GM18505 (cell line): ENCODE measurements around the gene POLH.
"Not testable (repeated sequence)": the region's sequence is repeated elsewhere in the genome, so short reads cannot be mapped to it uniquely, and the experiment has no call there.

Experiments used
- ATAC-seq: cut with Tn5 transposase; IDR thresholded peaks from one replicate; pipeline ENCODE4 v1.9.1; 2021; ENCODE audit not compliant: unreplicated experiment
- POLR2A ChIP-seq: IDR thresholded peaks from 4 replicates; pipeline ENCODE4 v1.6.1; 2011; ENCODE audit warnings: borderline replicate concordance; ENCODE audit not compliant: insufficient read depth, insufficient read length; ENCODE audit errors: extremely low read depth

Gene POLH

GRCh38 chr6:43629505-43630300 is 53.7 kb downstream of the POLH start:
- peak; percentile 55 for ATAC-seq
- TF ChIP-seq POLR2A = peak; percentile 72

DNA sequence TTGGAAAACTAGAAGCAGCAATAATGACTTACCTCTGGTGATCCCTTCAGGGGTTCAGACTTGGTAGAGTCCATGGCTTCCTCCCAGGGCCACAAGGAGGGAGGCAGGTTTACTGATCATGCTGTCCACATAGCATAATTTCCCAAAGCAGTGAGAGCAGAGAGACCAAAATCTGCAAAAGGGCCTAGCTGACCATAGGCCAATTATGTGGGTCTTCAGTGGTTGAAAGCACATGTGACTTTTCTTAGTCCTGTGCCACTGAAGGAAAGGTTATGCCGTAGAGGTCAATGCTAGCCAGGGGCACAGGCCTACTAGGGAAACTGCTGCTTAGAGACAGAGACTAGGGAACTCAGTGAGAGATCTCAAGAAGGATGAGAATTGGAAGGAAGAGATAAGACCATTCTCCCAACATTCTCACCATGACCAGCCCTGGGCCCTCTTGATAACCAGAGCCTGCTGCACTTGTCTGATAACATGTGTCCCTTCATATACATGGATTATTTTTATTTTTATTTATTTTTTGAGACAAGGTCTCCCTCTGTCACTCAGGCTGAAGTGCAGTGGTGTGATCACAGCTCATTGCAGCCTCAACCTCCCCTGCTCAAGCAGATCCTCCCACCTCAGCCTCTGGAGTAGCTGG is 55.1 kb downstream of the POLH start:
- no peak for TF ChIP-seq POLR2A
- no peak for ATAC-seq

GRCh38 chr6:43633002-43633401 is 57.0 kb downstream of the POLH start:
- not testable (repeated sequence) for ATAC-seq

GRCh38 chr6:43634702-43635303 is 58.8 kb downstream of the POLH start:
- ATAC-seq = no peak
- TF ChIP-seq POLR2A = no peak

DNA sequence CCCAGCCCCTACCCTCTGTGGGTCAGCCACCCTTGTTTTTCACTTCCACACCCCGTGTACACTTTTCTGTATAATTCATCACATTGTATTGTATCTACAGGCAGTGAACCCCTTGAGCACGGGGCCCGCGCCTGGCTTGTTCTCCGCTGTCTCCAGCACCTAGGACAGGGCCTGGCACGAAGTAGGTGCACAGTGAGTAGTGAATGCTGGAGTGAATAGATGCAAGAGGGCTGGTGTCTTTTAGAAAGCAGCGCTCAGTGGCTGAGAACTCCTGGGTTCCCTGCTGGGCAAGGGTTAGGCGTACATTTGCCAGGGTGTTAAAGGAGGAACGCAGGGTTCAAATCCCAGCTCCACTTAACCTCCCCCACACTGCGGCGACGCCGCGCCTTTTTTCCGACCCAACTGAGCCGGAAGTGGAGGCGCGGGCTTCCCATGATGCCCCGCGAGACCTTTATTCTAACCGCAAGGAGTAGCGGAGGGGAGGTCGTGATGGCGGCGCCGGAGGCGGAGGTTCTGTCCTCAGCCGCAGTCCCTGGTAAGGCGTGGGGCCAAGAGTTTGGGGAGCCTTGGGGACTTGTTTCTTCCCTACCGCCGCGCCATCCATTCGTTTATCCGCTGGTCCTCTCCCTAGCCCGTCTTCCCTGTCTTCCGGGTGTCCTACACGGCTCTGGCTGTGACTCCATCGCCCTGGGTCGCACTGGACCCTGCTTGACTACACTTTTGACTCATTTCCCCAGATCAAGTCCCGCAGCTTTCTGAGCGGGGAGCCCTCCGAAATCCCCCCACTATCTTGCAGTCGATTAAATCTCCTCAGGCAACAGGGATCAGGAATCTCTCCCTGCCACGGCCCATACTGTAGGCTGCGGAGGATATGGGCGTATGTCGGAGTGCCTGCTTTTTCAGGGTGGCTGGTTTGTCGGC is 59.7 kb downstream of the POLH start, which contains the start of gene MAD2L1BP:
Gene MAD2L1BP, plus strand, starts transcription at position 454 of the 921 bp plus-strand sequence. Its CDS starts 36 bp downstream, at position 490.
- peak; percentile 78 for ATAC-seq

DNA sequence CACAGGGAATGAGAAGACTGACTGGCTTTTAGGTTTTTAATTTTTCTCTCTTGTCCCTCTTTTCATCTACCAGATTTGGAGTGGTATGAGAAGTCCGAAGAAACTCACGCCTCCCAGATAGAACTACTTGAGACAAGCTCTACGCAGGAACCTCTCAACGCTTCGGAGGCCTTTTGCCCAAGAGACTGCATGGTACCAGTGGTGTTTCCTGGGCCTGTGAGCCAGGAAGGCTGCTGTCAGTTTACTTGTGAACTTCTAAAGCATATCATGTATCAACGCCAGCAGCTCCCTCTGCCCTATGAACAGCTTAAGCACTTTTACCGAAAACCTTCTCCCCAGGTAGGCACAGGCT is 60.3 kb downstream of the POLH start:
- TF ChIP-seq POLR2A = no peak
- ATAC-seq = no peak

More for the DNA sequence above, 59.7 kb downstream of the POLH start, which contains the start of gene MAD2L1BP:
- TF ChIP-seq POLR2A = peak; percentile 94

GRCh38 chr6:43639984-43640800 is 64.2 kb downstream of the POLH start:
- no peak for TF ChIP-seq POLR2A
- no peak for ATAC-seq

GRCh38 chr6:43644940-43645612 is 69.1 kb downstream of the POLH start, which contains the start of gene RSPH9:
Gene RSPH9 (plus strand): TSS chr6:43645036. CDS start chr6:43645099, 63 bp downstream.
- ATAC-seq = peak; percentile 65
- TF ChIP-seq POLR2A = no peak

DNA sequence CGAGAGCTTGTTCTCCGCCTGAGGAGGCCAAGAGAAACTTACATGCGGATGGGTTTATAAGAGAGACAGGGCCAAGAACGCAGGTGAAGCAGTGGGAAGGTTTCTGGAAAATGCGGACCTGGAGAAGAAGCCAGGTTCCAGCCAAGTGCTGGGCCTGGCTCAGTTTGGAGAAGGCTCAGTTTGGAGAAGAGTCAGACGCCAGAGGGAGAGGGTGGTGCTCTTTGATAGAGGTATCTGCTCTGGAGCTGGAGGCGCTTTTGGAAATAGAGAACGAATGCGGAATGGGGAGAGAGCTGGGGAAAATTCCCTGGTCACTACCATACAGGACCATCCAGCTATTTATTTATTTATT is 69.6 kb downstream of the POLH start:
- ATAC-seq = no peak

DNA sequence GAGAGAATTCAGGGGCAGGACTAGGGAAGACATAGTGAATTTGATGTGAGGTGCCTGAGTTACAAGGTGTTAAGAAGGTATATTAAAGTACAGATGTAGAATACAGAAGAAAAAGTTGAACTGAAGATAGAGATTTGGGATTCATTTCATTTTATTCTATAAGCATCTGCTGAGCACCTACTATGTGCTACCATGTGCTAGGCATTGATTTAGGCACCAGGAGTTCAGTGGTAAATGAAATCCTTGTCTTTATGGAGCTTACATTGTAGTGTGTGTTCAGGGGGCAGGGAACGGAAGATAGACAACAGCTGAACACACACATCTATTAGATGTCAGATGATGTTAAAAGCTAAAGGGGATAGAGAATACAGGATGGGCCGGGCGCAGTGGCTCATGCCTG is 71.6 kb downstream of the POLH start:
- no peak for TF ChIP-seq POLR2A
- no peak for ATAC-seq

More for the DNA sequence above, 69.6 kb downstream of the POLH start:
- no peak for TF ChIP-seq POLR2A

- ATAC-seq = no peak
- no peak for TF ChIP-seq POLR2A
These were observed 72.3 kb downstream of the POLH start for GRCh38 chr6:43648248-43648647.

GRCh38 chr6:43652822-43653221 is 76.8 kb downstream of the POLH start:
- not testable (repeated sequence) for ATAC-seq
